Adrenal gland (tissue), 12 donors: Measurements from ENCODE around the gene DUSP10. TPM values are rescaled to one million over a fixed set of nuclear protein-coding genes. Genes with fewer than 3 reads are reported as not detected.

ENCODE experiments used
- DNase-seq, 7 donors: peaks; one replicate each; pipeline ENCODE4 v3.0.0-alpha.2; 2019 to 2020
- H3K27ac ChIP-seq, 5 donors: fragments of 200-600 bp; sonication (generic) in 4 of 5; 1 replicate in 3 of 5; 2 replicates in 2 of 5; pipeline versions ENCODE4 v1.5.1 to v1.8.0; 2016 to 2020; ENCODE audit warnings: mild to moderate bottlenecking in 1 of 5
- H3K27me3 ChIP-seq: fragments of 200-600 bp; 2 replicates; pipeline ENCODE4 v1.8.0; 2021
- H3K36me3 ChIP-seq, 2 donors: fragments of 200-600 bp; replicated peaks in 1 of 2; 1 replicate in 1 of 2; 2 replicates in 1 of 2; pipeline versions ENCODE4 v1.5.1 to v1.8.0; 2018 to 2022
- H3K4me1 ChIP-seq, 2 donors: fragments of 200-600 bp; replicated peaks in 1 of 2; 1 replicate in 1 of 2; 2 replicates in 1 of 2; pipeline versions ENCODE4 v1.5.1 to v1.8.0; 2018 to 2021
- H3K4me3 ChIP-seq, 4 donors: fragments of 200-600 bp; sonication (generic) in 3 of 4; one replicate each; pipeline ENCODE4 v1.5.1; 2016 to 2018
- H3K9me3 ChIP-seq, 3 donors: fragments of 200-600 bp; sonication (generic) in 1 of 3; replicated peaks in 1 of 3; 1 replicate in 2 of 3; 2 replicates in 1 of 3; pipeline versions ENCODE4 v1.5.1 to v1.8.0; 2016 to 2021
- POLR2A ChIP-seq, 2 donors: fragments of 450-650 bp; IDR thresholded peaks; one replicate each; pipeline ENCODE4 v1.6.1; 2017; ENCODE audit warnings: antibody characterized with exemption in 2 of 2, mild to moderate bottlenecking in 2 of 2, moderate library complexity in 1 of 2
- WGBS, 4 donors: extraction: QIAGEN DNeasy Blood & Tissue Kit in 2 of 4; methylation state at CpG; one replicate each; pipeline versions ENCODE4 v1.1.5 to v1.1.7; 2013 to 2017; 5-methylcytosine and 5-hydroxymethylcytosine counted together
- intact Hi-C, 2 donors: fragments of 100-400 bp; cut with DNase I; formaldehyde crosslinking; loops; one replicate each; pipeline versions ENCODE4 v1.14.1 to v1.15.0; 2022 to 2023
- polyA plus RNA-seq, 3 donors: library from polyadenylated mRNA; stranded (reverse); fragments of 200-250 nt in 2 of 3; fragments of 350-450 nt in 1 of 3; fragmentation: Illumina TruSeq in 1 of 3; extraction: RNeasy Lipid Tissue Mini Kit (QIAGEN cat#74804) in 1 of 3; gene quantifications; one replicate each; pipeline ENCODE4 v1.2.3, GENCODE V29; 2013 to 2014
- total RNA-seq, 9 donors: library from RNA; depleted of rRNA in 4 of 9; stranded (reverse); fragments of >200 nt in 4 of 9; fragments of 120-200 nt in 1 of 9; fragmentation: NEBNext Ultra II Directional in 1 of 9; extraction: Animal tissue kit (Norgen Biotek cat#: 25700) in 1 of 9; gene quantifications; one replicate each; pipeline versions ENCODE4 v1.1.0 to v1.2.4, GENCODE V29; 2013 to 2023
- TF ChIP-seq, protein P1 (sequence below), 6 experiments: fragments of 450-650 bp in 4 of 6; fragments of 200-600 bp in 2 of 6; sonication (generic) in 1 of 6; IDR thresholded peaks; 1 replicate in 5 of 6; 2 replicates in 1 of 6; pipeline versions ENCODE4 v1.5.1 to v1.8.0; 2016 to 2021; ENCODE audit warnings: antibody characterized with exemption in 6 of 6, mild to moderate bottlenecking in 2 of 6, moderate library complexity in 1 of 6
- donor health status: healthy with polysubstance abuse.
- donor health status: Bipolar disorder and iron deficiency.
- donor health status: DM: yes; HTN: yes; CAD: no.
- donor health status: DM: no; HTN: no; CAD: no.
- donor health status: DM: no; HTN: no; CAD: no.
- donor health status: DM: yes; HTN: yes; CAD: no.

DUSP10 gene
- total and polyA plus RNA-seq, 12 donors: 2.6 to 22.1 (median 6.5) TPM

- intact Hi-C loops: no loop called here
- Histone ChIP-seq H3K9me3 (no peaks in the 10 kb centered on the region), H3K4me1 (peaks cover 17 to 37% of the 10 kb centered on the region in 2 donors), H3K27me3 (no peaks in the 10 kb centered on the region), H3K27ac (no peak overlapping the region), H3K4me3 (no peak overlapping the region), H3K36me3 (no peaks in the 10 kb centered on the region)
- DNase-seq: peak in 1 of 7 donors; percentile 14
- TF ChIP-seq POLR2A (IDR thresholded peaks at IDR 0.05): no peak
- TF ChIP-seq, protein P1, sequence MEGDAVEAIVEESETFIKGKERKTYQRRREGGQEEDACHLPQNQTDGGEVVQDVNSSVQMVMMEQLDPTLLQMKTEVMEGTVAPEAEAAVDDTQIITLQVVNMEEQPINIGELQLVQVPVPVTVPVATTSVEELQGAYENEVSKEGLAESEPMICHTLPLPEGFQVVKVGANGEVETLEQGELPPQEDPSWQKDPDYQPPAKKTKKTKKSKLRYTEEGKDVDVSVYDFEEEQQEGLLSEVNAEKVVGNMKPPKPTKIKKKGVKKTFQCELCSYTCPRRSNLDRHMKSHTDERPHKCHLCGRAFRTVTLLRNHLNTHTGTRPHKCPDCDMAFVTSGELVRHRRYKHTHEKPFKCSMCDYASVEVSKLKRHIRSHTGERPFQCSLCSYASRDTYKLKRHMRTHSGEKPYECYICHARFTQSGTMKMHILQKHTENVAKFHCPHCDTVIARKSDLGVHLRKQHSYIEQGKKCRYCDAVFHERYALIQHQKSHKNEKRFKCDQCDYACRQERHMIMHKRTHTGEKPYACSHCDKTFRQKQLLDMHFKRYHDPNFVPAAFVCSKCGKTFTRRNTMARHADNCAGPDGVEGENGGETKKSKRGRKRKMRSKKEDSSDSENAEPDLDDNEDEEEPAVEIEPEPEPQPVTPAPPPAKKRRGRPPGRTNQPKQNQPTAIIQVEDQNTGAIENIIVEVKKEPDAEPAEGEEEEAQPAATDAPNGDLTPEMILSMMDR (IDR thresholded peaks at IDR 0.05): no peak
- WGBS, 4 donors: 74 to 79% (median 77%) methylated on average over 3 of the region's 3 CpGs
Measured at GRCh38 chr1:221712776-221713431, 29.0 kb downstream of the DUSP10 start.

GRCh38 chr1:221712198-221712684 is 29.6 kb downstream of the DUSP10 start:
- Histone ChIP-seq H3K27ac (peak overlapping the region in 2 of 5 donors; percentile 9 to 38), H3K27me3 (no peaks in the 10 kb centered on the region), H3K4me1 (peaks cover 17 to 37% of the 10 kb centered on the region in 2 donors), H3K36me3 (no peaks in the 10 kb centered on the region), H3K9me3 (no peaks in the 10 kb centered on the region), H3K4me3 (no peak overlapping the region)
- intact Hi-C loops: no loop called here
- WGBS, 4 donors: 35 to 62% (median 55%) methylated on average over 1 of the region's 1 CpG
- no peak for DNase-seq
- no peak for TF ChIP-seq POLR2A (IDR thresholded peaks at IDR 0.05)
- TF ChIP-seq, protein P1 (IDR thresholded peaks at IDR 0.05): no peak

- WGBS, 4 donors: 90 to 100% (median 93%) methylated on average over 1 of the region's 1 CpG
Measured at GRCh38 chr1:221711656-221712055, 30.2 kb downstream of the DUSP10 start.

DNA sequence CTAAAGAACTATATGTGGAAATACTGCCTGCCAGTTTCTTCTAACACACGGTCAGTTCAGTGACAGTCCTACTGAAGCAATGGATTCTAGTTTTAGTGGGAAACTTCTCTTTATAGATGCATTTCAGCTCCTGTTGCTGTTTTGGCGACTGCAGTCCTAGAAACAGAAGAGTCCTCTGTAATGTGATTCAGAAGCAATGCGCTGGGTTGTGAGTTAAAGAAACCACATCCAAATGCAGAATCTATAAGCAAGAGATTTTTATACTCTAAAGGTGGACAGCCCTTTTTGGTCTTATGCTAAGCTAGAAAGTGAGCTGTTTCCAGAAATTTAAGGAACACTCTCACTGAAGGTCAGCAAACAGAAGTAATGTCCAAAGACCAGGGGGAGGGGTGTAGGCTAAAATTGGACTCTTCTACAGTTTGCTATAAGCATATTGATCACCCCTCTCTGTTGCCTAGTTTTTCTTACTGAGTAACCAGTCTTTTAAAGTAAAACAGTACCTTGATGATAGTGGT is 30.8 kb downstream of the DUSP10 start:
- TF ChIP-seq POLR2A (IDR thresholded peaks at IDR 0.05): no peak
- TF ChIP-seq, protein P1 (IDR thresholded peaks at IDR 0.05): no peak
- no peak for DNase-seq
- Histone ChIP-seq H3K4me1 (peaks cover 17 to 37% of the 10 kb centered on the region in 2 donors), H3K4me3 (no peak overlapping the region), H3K9me3 (no peaks in the 10 kb centered on the region), H3K27ac (peak overlapping the region in 1 of 5 donors; percentile 3), H3K27me3 (no peaks in the 10 kb centered on the region), H3K36me3 (no peaks in the 10 kb centered on the region)
- intact Hi-C loops: no loop called here
- WGBS, 4 donors: 80 to 84% (median 82%) methylated on average over 3 of the region's 3 CpGs

More at GRCh38 chr1:221711656-221712055, 30.2 kb downstream of the DUSP10 start:
- intact Hi-C loops: no loop called here
- TF ChIP-seq POLR2A (IDR thresholded peaks at IDR 0.05): no peak
- TF ChIP-seq, protein P1 (IDR thresholded peaks at IDR 0.05): no peak
- H3K27me3 ChIP-seq: no peaks in the 10 kb centered on the region
- H3K4me3 ChIP-seq: no peak overlapping the region
- H3K27ac ChIP-seq: peak overlapping the region in 2 of 5 donors; percentile 9 to 38
- no peaks in the 10 kb centered on the region for H3K36me3 ChIP-seq
- peaks cover 17 to 37% of the 10 kb centered on the region in 2 donors for H3K4me1 ChIP-seq
- DNase-seq: no peak
- H3K9me3 ChIP-seq: no peaks in the 10 kb centered on the region
